HCT116 (cell line): ENCODE results near the gene SMYD3. TPM values are rescaled to one million over a fixed set of nuclear protein-coding genes. Genes with fewer than 3 reads are reported as not detected.

Source experiments
- ATAC-seq: fragments of 200-7000 bp; cut with Tn5 transposase; 2 replicates; pipeline ENCODE4 v1.9.1; 2020; ENCODE audit warnings: mild to moderate bottlenecking, moderate library complexity
- BruUV-seq: library from RNA; stranded (reverse); fragments of 400-500 nt; replicated peaks from 2 replicates; lab custom pipeline; 2021; lab: Mats Ljungman, UMichigan
- CTCF ChIA-PET: fragments of 300-600 bp; sonication (Branson Sonifier 250); formaldehyde crosslinking; loops from one replicate; lab custom pipeline; 2021; ENCODE audit warnings: antibody characterized with exemption; lab: Charles Lee
- POLR2A ChIA-PET: fragments of 300-600, 350-600 bp; sonication (Branson Sonifier 250); formaldehyde crosslinking; loops from one replicate; lab custom pipeline; 2021; ENCODE audit warnings: antibody characterized with exemption; lab: Charles Lee
- RAD21 ChIA-PET, 2 experiments: fragments of 300-600 bp; sonication (Branson Sonifier 250); formaldehyde crosslinking; loops; one replicate each; lab custom pipeline; 2023; ENCODE audit warnings: low total read pairs in 2 of 2; ENCODE audit not compliant: uncharacterized antibody in 2 of 2, unreplicated experiment in 2 of 2, low non-redundant PET in 1 of 2; lab: Charles Lee
- DNase-seq: peaks from one replicate; pipeline ENCODE4 v3.0.0-alpha.2; 2010; ENCODE audit warnings: low read depth, low spot score
- H2AFZ ChIP-seq: fragments of 200-600 bp; shearing (Covaris generic), sonication (generic); 2 replicates; pipeline ENCODE4 v1.6.1; 2017; ENCODE audit warnings: low read depth, mixed run types, mixed read lengths, antibody characterized with exemption, low read length; ENCODE audit not compliant: poor library complexity, severe bottlenecking
- H3K27ac ChIP-seq: 2 replicates; pipeline ENCODE4 v1.5.1; 2012; ENCODE audit warnings: low read depth, low read length
- H3K27me3 ChIP-seq: fragments of 200-600 bp; sonication (generic); 2 replicates; pipeline ENCODE4 v1.6.1; 2016; ENCODE audit warnings: mixed run types, low read length, mixed read lengths; ENCODE audit not compliant: insufficient read depth
- H3K36me3 ChIP-seq, 2 experiments: fragments of 200-500 bp in 1 of 2; fragments of 200-600 bp in 1 of 2; sonication (Bioruptor generic) in 1 of 2; sonication (generic) in 1 of 2; 2 replicates each; pipeline versions ENCODE4 v1.5.1 to v1.6.1; 2014 to 2016; ENCODE audit warnings: low read length in 2 of 2, inconsistent platforms in 1 of 2, mixed read lengths in 1 of 2, mixed run types in 1 of 2; ENCODE audit not compliant: insufficient read depth in 2 of 2, control insufficient read depth in 1 of 2
- H3K4me1 ChIP-seq, 2 experiments: fragments of 200-600 bp in 1 of 2; sonication (generic) in 1 of 2; 2 replicates each; pipeline versions ENCODE4 v1.5.1 to v1.6.1; 2012 to 2017; ENCODE audit warnings: low read length in 2 of 2, inconsistent platforms in 1 of 2, mild to moderate bottlenecking in 1 of 2, mixed read lengths in 1 of 2, mixed run types in 1 of 2, moderate library complexity in 1 of 2; ENCODE audit not compliant: insufficient read depth in 2 of 2, control insufficient read depth in 1 of 2
- H3K4me2 ChIP-seq: fragments of 200-600 bp; sonication (generic); 2 replicates; pipeline ENCODE4 v1.6.1; 2017; ENCODE audit warnings: mixed run types, low read length, mixed read lengths
- H3K4me3 ChIP-seq, 2 experiments: fragments of 200-600 bp in 1 of 2; sonication (generic) in 1 of 2; replicated peaks in 1 of 2; 2 replicates each; pipeline ENCODE4 v1.5.1; 2011 to 2016; ENCODE audit warnings: low read length in 2 of 2, control low read depth in 1 of 2, low read depth in 1 of 2, mild to moderate bottlenecking in 1 of 2, mixed read lengths in 1 of 2, mixed run types in 1 of 2
- H3K79me2 ChIP-seq: fragments of 200-600 bp; sonication (generic); 2 replicates; pipeline ENCODE4 v1.6.1; 2017; ENCODE audit warnings: mild to moderate bottlenecking, mixed run types, low read length, moderate library complexity, mixed read lengths; ENCODE audit not compliant: insufficient read depth
- H3K9ac ChIP-seq: fragments of 200-600 bp; sonication (generic); 2 replicates; pipeline ENCODE4 v1.6.1; 2016; ENCODE audit warnings: low read length, mixed read lengths
- H3K9me2 ChIP-seq: fragments of 200-600 bp; sonication (generic), shearing (Covaris generic); 2 replicates; pipeline ENCODE4 v1.6.1; 2017; ENCODE audit warnings: mixed run types, mild to moderate bottlenecking, moderate library complexity; ENCODE audit not compliant: insufficient read depth
- H3K9me3 ChIP-seq, 2 experiments: fragments of 200-500 bp in 1 of 2; fragments of 200-600 bp in 1 of 2; sonication (Bioruptor generic) in 1 of 2; sonication (generic) in 1 of 2; 2 replicates each; pipeline ENCODE4 v1.6.1; 2014 to 2017; ENCODE audit warnings: low read length in 2 of 2, mixed read lengths in 2 of 2, inconsistent platforms in 1 of 2, low read depth in 1 of 2, mild to moderate bottlenecking in 1 of 2, mixed run types in 1 of 2, moderate library complexity in 1 of 2; ENCODE audit not compliant: control insufficient read depth in 1 of 2, insufficient read depth in 1 of 2
- H4K20me1 ChIP-seq: fragments of 200-600 bp; sonication (generic), shearing (Covaris generic); 2 replicates; pipeline ENCODE4 v1.6.1; 2017; ENCODE audit warnings: mixed run types, mild to moderate bottlenecking, moderate library complexity; ENCODE audit not compliant: insufficient read depth
- ATF3 ChIP-seq: IDR thresholded peaks from 2 replicates; pipeline ENCODE4 v1.6.1; 2012
- ELF1 ChIP-seq: IDR thresholded peaks from 2 replicates; pipeline ENCODE4 v1.6.1; 2012; ENCODE audit warnings: low read depth, borderline replicate concordance
- EZH2 ChIP-seq: fragments of 200-600 bp; sonication (generic); IDR thresholded peaks from 2 replicates; pipeline ENCODE4 v1.6.1; 2017; ENCODE audit warnings: antibody characterized with exemption, mixed run types
- EZH2phosphoT487 ChIP-seq: fragments of 200-600 bp; IDR thresholded peaks from 2 replicates; pipeline ENCODE4 v1.6.1; 2018; ENCODE audit warnings: antibody characterized with exemption, borderline replicate concordance
- JUND ChIP-seq: IDR thresholded peaks from 2 replicates; pipeline ENCODE4 v1.6.1; 2012
- POLR2AphosphoS5 ChIP-seq: IDR thresholded peaks from 2 replicates; pipeline ENCODE4 v1.6.1; 2011; ENCODE audit warnings: mild to moderate bottlenecking, low read depth, low read length, moderate library complexity
- RAD21 ChIP-seq: IDR thresholded peaks from 2 replicates; pipeline ENCODE4 v1.6.1; 2012; ENCODE audit warnings: low read depth, mild to moderate bottlenecking
- REST ChIP-seq: IDR thresholded peaks from 2 replicates; pipeline ENCODE4 v1.6.1; 2012; ENCODE audit warnings: low read depth
- SP1 ChIP-seq: IDR thresholded peaks from 2 replicates; pipeline ENCODE4 v1.6.1; 2012; ENCODE audit warnings: low read depth
- intact Hi-C: fragments of 100-400 bp; cut with micrococcal nuclease; formaldehyde crosslinking; loops from 2 replicates; pipeline ENCODE4 v1.10.0; 2022
- total RNA-seq: library from RNA; stranded (reverse); gene quantifications from one replicate; pipeline ENCODE4 v1.2.1, GENCODE V29; 2021; ENCODE audit not compliant: unreplicated experiment

SMYD3 gene
- total RNA-seq, 1 experiment from 2014 or later, result 33.6 TPM

GRCh38 chr1:246245541-246245940 lies 261.5 kb downstream of the SMYD3 start:
- Histone ChIP-seq H2AFZ (no peak overlapping the region), H3K9me3 (no peaks in the 10 kb centered on the region), H3K4me3 (no peak overlapping the region), H3K4me2 (no peak overlapping the region), H3K36me3 (no peaks in the 10 kb centered on the region), H3K4me1 (no peaks in the 10 kb centered on the region), H3K9ac (no peak overlapping the region), H3K27me3 (no peaks in the 10 kb centered on the region), H3K79me2 (no peaks in the 10 kb centered on the region), H3K9me2 (no peaks in the 10 kb centered on the region), H4K20me1 (no peaks in the 10 kb centered on the region), H3K27ac (no peak overlapping the region)
- no peak for ATAC-seq
- TF ChIP-seq REST, result no peak
- no peak for TF ChIP-seq EZH2phosphoT487
- TF ChIP-seq EZH2, result no peak
- TF ChIP-seq ATF3, result no peak
- no peak for TF ChIP-seq POLR2AphosphoS5
- TF ChIP-seq SP1, result no peak
- no peak for TF ChIP-seq JUND
- TF ChIP-seq ELF1, result no peak
- no peak for TF ChIP-seq RAD21
- intact Hi-C loops, result no loop called here
- POLR2A ChIA-PET, result no interaction called here
- DNase-seq, result no peak
- BruUV-seq, result no TSS peak
- RAD21 ChIA-PET, result interaction anchor here in 1 of 2 experiments (0.7 kb wide), 1 partner anchor 67 kb away, joined by 3 read pairs; no protein-coding TSS in a partner anchor
- CTCF ChIA-PET, result interaction anchor here (1.2 kb wide), 1 partner anchor 242 kb away, joined by 4 read pairs; no protein-coding TSS in a partner anchor
